Activated T-cell treated with anti-CD3 and anti-CD28 coated beads for 4 hours (primary cell): ENCODE measurements around the gene EPC2.

ENCODE experiments used
- DNase-seq: peaks from one replicate; pipeline ENCODE4 v3.0.0-alpha.2; 2020

EPC2 gene

GRCh38 chr2:148814860-148815419 lies 170.4 kb downstream of the EPC2 start:
- no peak for DNase-seq

- DNase-seq = no peak
Observed at GRCh38 chr2:148816176-148816575, 171.6 kb downstream of the EPC2 start.

GRCh38 chr2:148817210-148817708 lies 172.7 kb downstream of the EPC2 start:
- DNase-seq = no peak

- DNase-seq = no peak
Observed at GRCh38 chr2:148819019-148819585, 174.6 kb downstream of the EPC2 start.

GRCh38 chr2:148824190-148824589 lies 179.6 kb downstream of the EPC2 start:
- no peak for DNase-seq

GRCh38 chr2:148826791-148827190 lies 182.2 kb downstream of the EPC2 start:
- no peak for DNase-seq

GRCh38 chr2:148828941-148829340 lies 184.4 kb downstream of the EPC2 start:
- DNase-seq = no peak

GRCh38 chr2:148829618-148830017 lies 185.1 kb downstream of the EPC2 start:
- DNase-seq = no peak

- DNase-seq = no peak
Observed at GRCh38 chr2:148832637-148833036, 188.1 kb downstream of the EPC2 start.
